ENCODE measurements around the gene OTUD3.
"Not testable (repeated sequence)": the region's sequence is repeated elsewhere in the genome, so short reads cannot be mapped to it uniquely, and the experiment has no call there.

The OTUD3 gene

GRCh38 chr1:19926296-19927129 is 44.3 kb downstream of the OTUD3 start:
- in situ Hi-C loops (cut with HindIII; ENCODE audit: low sequenced_read_pairs), result no loop called here
- DNase-seq (ENCODE audit: low read depth), result no peak
- no peak overlapping the region for H3K4me3 ChIP-seq (ENCODE audit: low read depth, low read length)
- TF ChIP-seq CTCF (IDR thresholded peaks at IDR 0.05; ENCODE audit: low read depth, low read length, missing control alignments), result no peak

- H3K4me3 ChIP-seq (ENCODE audit: low read depth, low read length); DNase-seq (ENCODE audit: low read depth); in situ Hi-C loops (cut with HindIII; ENCODE audit: low sequenced_read_pairs): not testable (repeated sequence)
Observed at GRCh38 chr1:19927130-19927421, 44.9 kb downstream of the OTUD3 start.

- DNase-seq (ENCODE audit: low read depth), result no peak
- H3K4me3 ChIP-seq (ENCODE audit: low read depth, low read length), result no peak overlapping the region
- TF ChIP-seq CTCF (IDR thresholded peaks at IDR 0.05; ENCODE audit: low read depth, low read length, missing control alignments), result no peak
- in situ Hi-C loops (cut with HindIII; ENCODE audit: low sequenced_read_pairs), result no loop called here
Observed at GRCh38 chr1:19932866-19933265, 50.7 kb downstream of the OTUD3 start.

- H3K4me3 ChIP-seq (ENCODE audit: low read depth, low read length), result no peak overlapping the region
- in situ Hi-C loops (cut with HindIII; ENCODE audit: low sequenced_read_pairs), result no loop called here
- no peak for TF ChIP-seq CTCF (IDR thresholded peaks at IDR 0.05; ENCODE audit: low read depth, low read length, missing control alignments)
- DNase-seq (ENCODE audit: low read depth), result no peak
Observed at GRCh38 chr1:19934336-19934735, 52.1 kb downstream of the OTUD3 start.

- no peak overlapping the region for H3K4me3 ChIP-seq (ENCODE audit: low read depth, low read length)
- TF ChIP-seq CTCF (IDR thresholded peaks at IDR 0.05; ENCODE audit: low read depth, low read length, missing control alignments), result no peak
- no peak for DNase-seq (ENCODE audit: low read depth)
- in situ Hi-C loops (cut with HindIII; ENCODE audit: low sequenced_read_pairs), result no loop called here
Observed at GRCh38 chr1:19936061-19936750, 54.0 kb downstream of the OTUD3 start.

GRCh38 chr1:19938472-19938871 is 56.3 kb downstream of the OTUD3 start:
- DNase-seq (ENCODE audit: low read depth), result no peak
- H3K4me3 ChIP-seq (ENCODE audit: low read depth, low read length), result no peak overlapping the region
- no peak for TF ChIP-seq CTCF (IDR thresholded peaks at IDR 0.05; ENCODE audit: low read depth, low read length, missing control alignments)
- in situ Hi-C loops (cut with HindIII; ENCODE audit: low sequenced_read_pairs), result no loop called here

- no peak for DNase-seq (ENCODE audit: low read depth)
- no peak overlapping the region for H3K4me3 ChIP-seq (ENCODE audit: low read depth, low read length)
- in situ Hi-C loops (cut with HindIII; ENCODE audit: low sequenced_read_pairs), result no loop called here
- TF ChIP-seq CTCF (IDR thresholded peaks at IDR 0.05; ENCODE audit: low read depth, low read length, missing control alignments), result no peak
Observed at GRCh38 chr1:19940486-19941205, 58.5 kb downstream of the OTUD3 start.
